Stimulated activated CD4-positive, alpha-beta T cell treated with anti-CD3 and anti-CD28 coated beads, Interleukin-1b, Interleukin-23, amount 100 ng/mL, for 4 hours (primary cell): ENCODE data around the gene SNORC.
A peak's percentile ranks its signal among the peaks of the same experiment; 100 is the strongest.

Experiments
- DNase-seq, 2 donors: peaks; one replicate each; pipeline ENCODE4 v3.0.0-alpha.2; 2020; ENCODE audit warnings: low read depth in 2 of 2

Gene SNORC

GRCh38 chr2:232869138-232870017 is 686 bp upstream of the SNORC start:
- DNase-seq, result no peak

DNA sequence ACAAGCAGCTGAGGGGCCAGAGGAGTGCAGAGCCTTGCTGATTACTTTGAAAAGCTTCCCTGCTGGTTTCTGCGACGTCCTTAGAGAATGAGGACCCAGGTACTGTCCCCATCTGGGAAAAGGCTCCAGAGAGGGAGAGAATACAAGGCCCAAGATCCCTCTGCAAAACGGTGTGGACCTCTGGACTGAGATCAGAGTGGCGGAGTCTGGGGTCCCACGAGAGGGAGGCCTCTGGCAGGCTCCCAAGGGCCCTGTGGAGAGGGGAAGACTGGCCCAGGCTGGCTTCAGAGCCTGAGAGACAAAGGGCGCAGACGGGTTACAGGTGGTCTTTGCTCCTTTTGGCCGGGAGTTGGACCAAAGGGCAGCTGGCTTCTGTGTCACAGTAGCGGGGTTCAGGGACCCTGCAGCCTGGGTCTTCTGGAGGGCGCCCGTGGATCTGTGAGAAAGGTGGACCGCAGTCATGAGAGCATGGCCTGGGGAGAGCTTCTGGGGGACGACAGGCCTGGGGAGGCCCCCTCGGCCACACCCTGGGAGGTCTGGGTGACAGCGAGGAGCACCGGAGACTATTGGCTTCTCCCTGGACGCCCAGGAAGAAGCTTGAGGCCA is 805 bp downstream of the SNORC start:
- DNase-seq, result no peak

DNA sequence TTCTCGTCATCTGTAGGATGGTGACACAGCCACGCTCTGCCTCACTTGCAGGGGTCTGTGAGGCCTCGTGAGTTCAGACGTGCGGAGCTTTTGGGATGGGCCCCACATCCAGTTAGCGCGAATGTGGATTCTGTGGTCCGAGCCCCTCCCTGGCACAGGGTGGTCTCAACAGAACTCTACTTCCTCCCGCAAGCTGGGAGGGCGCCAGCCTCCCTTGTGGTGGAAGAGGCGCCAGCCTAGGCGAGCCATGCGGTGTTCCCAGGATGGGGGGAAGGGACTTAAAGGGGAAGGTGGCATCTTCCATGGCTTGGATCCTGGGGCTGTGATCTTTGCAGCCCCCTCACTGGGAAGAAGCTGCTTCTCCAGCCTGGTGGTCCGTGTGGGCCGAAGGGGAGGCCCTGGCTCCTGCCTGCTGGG is 1.4 kb downstream of the SNORC start:
- DNase-seq, result no peak

- no peak for DNase-seq
Measured at GRCh38 chr2:232871835-232872736, 2.0 kb downstream of the SNORC start.

GRCh38 chr2:232872826-232873225 is 2.8 kb downstream of the SNORC start:
- no peak for DNase-seq

DNA sequence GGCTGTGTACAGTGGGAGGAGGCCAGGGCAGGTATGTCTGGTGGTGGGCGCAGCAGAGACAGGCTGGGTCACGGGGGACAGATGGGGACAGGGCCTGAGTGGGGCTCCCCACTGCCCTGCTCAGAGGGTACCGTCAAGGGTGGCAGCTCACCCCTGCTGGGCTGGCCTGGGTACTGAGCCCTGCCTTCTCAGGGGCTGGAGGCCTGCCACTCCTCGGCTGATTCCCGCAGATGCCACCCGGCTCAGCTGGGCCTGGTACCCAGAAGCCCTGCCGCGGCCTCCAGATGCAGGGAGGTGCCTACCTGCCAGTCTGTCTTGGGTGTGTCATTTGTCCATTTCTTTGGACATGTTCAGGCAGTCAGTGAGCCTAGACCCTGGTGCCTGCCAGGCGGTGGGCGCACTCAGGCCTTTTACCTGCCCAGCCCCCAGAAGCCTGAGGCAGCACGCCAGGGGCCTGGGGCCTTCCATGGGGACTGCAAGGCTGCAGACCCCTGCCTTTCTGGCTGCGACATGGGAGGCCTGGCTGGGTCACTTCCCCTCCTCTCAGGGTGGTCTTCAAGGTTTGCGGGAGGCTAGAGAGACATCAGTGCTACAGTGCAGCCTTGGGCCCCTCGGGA is 3.3 kb downstream of the SNORC start:
- no peak for DNase-seq

- no peak for DNase-seq
Measured at GRCh38 chr2:232873909-232874641, 4.0 kb downstream of the SNORC start.

GRCh38 chr2:232874677-232875223 is 4.7 kb downstream of the SNORC start:
- DNase-seq, result no peak

- no peak for DNase-seq
Measured at GRCh38 chr2:232875256-232876121, 5.4 kb downstream of the SNORC start.

GRCh38 chr2:232876161-232876977 is 6.3 kb downstream of the SNORC start:
- peak in 1 of 2 donors; percentile 36 for DNase-seq

GRCh38 chr2:232876978-232877441 is 6.9 kb downstream of the SNORC start:
- no peak for DNase-seq

GRCh38 chr2:232877940-232878511 is 8.0 kb downstream of the SNORC start:
- DNase-seq, result no peak

DNA sequence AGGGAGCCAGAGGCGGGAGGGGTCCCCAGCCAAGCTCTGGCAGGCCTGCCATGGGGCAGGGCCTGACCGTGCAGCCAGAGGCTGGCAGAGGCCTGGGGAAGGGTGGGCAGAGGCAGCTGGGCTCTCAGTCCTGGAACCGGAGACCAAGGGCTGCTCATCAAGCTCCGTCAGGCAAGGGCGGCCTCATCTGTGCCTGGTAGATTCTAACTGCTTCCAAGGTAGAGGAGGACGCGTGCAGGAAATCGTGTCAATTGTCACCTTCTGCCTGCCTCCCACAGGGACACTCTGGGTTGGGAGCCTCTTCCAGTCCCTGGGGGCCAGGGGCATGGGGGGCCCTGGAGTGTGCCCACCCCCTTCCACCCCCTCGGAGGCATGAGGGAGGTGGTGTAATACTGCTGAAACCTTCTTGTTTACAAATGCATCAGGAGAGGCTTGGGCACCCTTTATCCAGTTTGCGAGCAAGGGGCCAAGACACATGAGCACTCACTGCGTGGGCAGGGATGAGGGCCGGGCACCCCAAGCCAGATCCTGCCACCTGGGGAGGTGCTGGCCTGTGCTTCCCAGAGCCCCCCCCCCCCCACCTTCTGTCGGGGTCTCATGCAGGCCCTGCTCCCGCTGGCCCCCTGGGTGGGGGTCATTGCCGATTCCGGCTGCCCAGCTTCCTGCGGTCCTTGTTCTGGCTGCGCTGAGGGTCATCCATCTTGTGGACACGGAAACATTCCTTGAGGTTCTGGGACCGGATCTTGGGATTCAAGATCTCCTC is 9.0 kb downstream of the SNORC start:
- no peak for DNase-seq

DNA sequence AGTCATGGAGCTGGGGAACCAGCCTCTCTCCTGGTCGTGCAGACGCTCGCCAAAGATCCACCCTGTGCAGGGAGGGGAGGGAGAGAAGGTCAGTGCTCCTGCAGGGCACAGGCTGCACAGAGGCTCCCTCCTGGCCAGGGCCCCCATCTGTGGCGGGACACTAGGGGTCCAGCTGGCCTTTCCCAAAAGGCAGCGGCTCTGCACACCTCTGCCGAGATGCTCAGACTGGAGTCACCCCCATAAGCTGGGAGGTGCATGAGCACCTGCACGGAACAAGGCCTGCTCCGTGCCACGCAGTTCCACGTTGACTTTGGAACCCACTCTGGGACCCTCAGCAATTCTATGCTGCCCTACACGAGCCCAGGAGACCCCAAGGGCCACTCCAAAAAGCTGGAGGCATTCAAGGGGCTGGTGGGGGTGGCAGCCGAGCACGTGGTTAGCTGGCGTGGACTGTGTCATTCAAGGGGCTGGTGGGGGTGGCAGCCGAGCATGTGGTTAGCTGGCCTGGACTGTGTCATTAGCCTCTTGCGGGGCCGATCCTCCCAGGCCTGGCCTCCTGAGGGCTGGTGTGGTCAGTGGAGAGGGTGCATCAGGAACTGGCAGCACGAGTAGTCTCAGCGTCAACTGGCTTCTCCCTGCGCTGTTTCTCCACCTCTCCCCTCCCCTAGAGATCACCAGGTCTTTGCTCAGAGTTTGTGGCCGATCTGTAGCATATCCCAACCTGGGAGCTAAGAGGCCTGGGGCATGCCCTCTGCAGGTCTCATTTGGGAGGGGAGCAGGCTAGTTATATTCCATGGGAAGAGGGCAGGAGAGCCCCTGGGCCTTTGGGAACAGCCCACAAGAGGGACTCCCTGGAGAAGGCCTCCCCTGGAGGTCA is 9.8 kb downstream of the SNORC start:
- no peak for DNase-seq

- no peak for DNase-seq
Measured at GRCh38 chr2:232880764-232881351, 10.8 kb downstream of the SNORC start.

GRCh38 chr2:232882085-232882484 is 12.0 kb downstream of the SNORC start:
- DNase-seq, result no peak
